GM12878 (cell line): ENCODE data around the gene PTBP1. TPM values are rescaled to one million over a fixed set of nuclear protein-coding genes. Genes with fewer than 3 reads are reported as not detected.

Experiments
- ATAC-seq: fragments of 200-7000 bp; cut with Tn5 transposase; 3 replicates; pipeline ENCODE4 v1.9.1; 2020; ENCODE audit warnings: mild to moderate bottlenecking, moderate library complexity
- BruUV-seq: library from RNA; stranded (reverse); fragments of 400-500 nt; replicated peaks from 2 replicates; lab custom pipeline; 2021; lab: Mats Ljungman, UMichigan
- CTCF ChIA-PET: fragments of 300-600 bp; sonication (Branson Sonifier 250); formaldehyde crosslinking; extraction: SDS; loops from one replicate; lab custom pipeline; 2021; ENCODE audit warnings: inconsistent platforms; lab: Yijun Ruan, JAX
- POLR2A ChIA-PET: fragments of 350-600 bp; formaldehyde crosslinking; extraction: SDS; loops from one replicate; lab custom pipeline; 2021; ENCODE audit warnings: inconsistent platforms; lab: Charles Lee
- RAD21 ChIA-PET: fragments of 300-600 bp; sonication (Branson Sonifier 250); formaldehyde crosslinking; loops from one replicate; lab custom pipeline; 2023; ENCODE audit warnings: antibody characterized with exemption; ENCODE audit not compliant: unreplicated experiment; lab: Charles Lee
- SMC1A ChIA-PET: fragments of 300-600 bp; sonication (Branson Sonifier 250); formaldehyde crosslinking; loops from one replicate; lab custom pipeline; 2023; ENCODE audit not compliant: unreplicated experiment, uncharacterized antibody; lab: Charles Lee
- DNase-seq: peaks from one replicate; pipeline ENCODE4 v3.0.0-alpha.2; 2011; ENCODE audit warnings: low read depth, low spot score
- FAIRE-seq: peaks from 3 replicates; lab custom pipeline; 2011; peaks lifted over from hg19 to GRCh38; lab: Jason Lieb, UNC
- H2AFZ ChIP-seq: 2 replicates; pipeline ENCODE4 v1.6.0; 2011; ENCODE audit warnings: low read depth, low read length, control low read depth; ENCODE audit not compliant: control insufficient read depth
- H3K27ac ChIP-seq: 2 replicates; pipeline ENCODE4 v1.5.1; 2011; ENCODE audit warnings: control low read depth; ENCODE audit not compliant: control insufficient read depth, insufficient read depth
- H3K27me3 ChIP-seq, 2 experiments: replicated peaks in 1 of 2; 2 replicates each; pipeline versions ENCODE4 v1.6.0 to v1.6.1; 2011; ENCODE audit warnings: low read length in 1 of 2; ENCODE audit not compliant: control insufficient read depth in 2 of 2, insufficient read depth in 2 of 2
- H3K36me3 ChIP-seq, 2 experiments: 2 replicates each; pipeline ENCODE4 v1.5.1; 2011; ENCODE audit warnings: low read length in 1 of 2; ENCODE audit not compliant: control insufficient read depth in 2 of 2, insufficient read depth in 2 of 2
- H3K4me1 ChIP-seq: 2 replicates; pipeline ENCODE4 v1.6.1; 2011; ENCODE audit warnings: mild to moderate bottlenecking, low read length, moderate library complexity, mixed read lengths; ENCODE audit not compliant: control insufficient read depth, insufficient read depth
- H3K4me2 ChIP-seq: 2 replicates; pipeline ENCODE4 v1.6.0; 2011; ENCODE audit warnings: control low read depth; ENCODE audit not compliant: control insufficient read depth, insufficient read depth
- H3K4me3 ChIP-seq: fragments of 200-600 bp; sonication (generic); 2 replicates; pipeline ENCODE4 v1.5.1; 2016
- H3K79me2 ChIP-seq: 2 replicates; pipeline ENCODE4 v1.6.0; 2011; ENCODE audit warnings: low read length; ENCODE audit not compliant: control insufficient read depth, insufficient read depth
- H3K9ac ChIP-seq: 2 replicates; pipeline ENCODE4 v1.8.0; 2011; ENCODE audit warnings: low read length, control low read depth, mixed read lengths; ENCODE audit not compliant: control insufficient read depth, insufficient read depth
- H3K9me3 ChIP-seq: replicated peaks from 3 replicates; pipeline ENCODE4 v1.5.1; 2011; ENCODE audit warnings: mild to moderate bottlenecking, low read length; ENCODE audit not compliant: control insufficient read depth, insufficient read depth
- H4K20me1 ChIP-seq: 2 replicates; pipeline ENCODE4 v1.6.0; 2011; ENCODE audit not compliant: control insufficient read depth, insufficient read depth
- BCL3 ChIP-seq: IDR thresholded peaks from 2 replicates; pipeline ENCODE4 v1.6.1; 2011; ENCODE audit warnings: borderline replicate concordance, low read depth, mild to moderate bottlenecking, moderate library complexity, low read length; ENCODE audit not compliant: insufficient read depth, poor library complexity, severe bottlenecking
- BMI1 ChIP-seq: fragments of 450-650 bp; IDR thresholded peaks from 2 replicates; pipeline ENCODE4 v1.6.1; 2016; ENCODE audit warnings: mild to moderate bottlenecking, moderate library complexity, borderline replicate concordance
- CBX5 ChIP-seq: sonication (generic); IDR thresholded peaks from 2 replicates; pipeline ENCODE4 v1.6.1; 2016; ENCODE audit warnings: low read depth, moderate library complexity, mild to moderate bottlenecking, inconsistent platforms
- EED ChIP-seq: sonication (generic); IDR thresholded peaks from 2 replicates; pipeline ENCODE4 v1.6.1; 2016; ENCODE audit warnings: antibody characterized with exemption, low read depth
- EGR1 ChIP-seq, 2 experiments: IDR thresholded peaks; 1 replicate in 1 of 2; 2 replicates in 1 of 2; pipeline ENCODE4 v1.6.1; 2011 to 2012; ENCODE audit warnings: low read depth in 2 of 2, low read length in 2 of 2, borderline replicate concordance in 1 of 2, mild to moderate bottlenecking in 1 of 2, moderate library complexity in 1 of 2
- HSF1 ChIP-seq: fragments of 150-350 bp; IDR thresholded peaks from 2 replicates; pipeline ENCODE4 v1.6.1; 2014; ENCODE audit warnings: mild to moderate bottlenecking, low read depth, low read length
- IRF4 ChIP-seq: IDR thresholded peaks from 2 replicates; pipeline ENCODE4 v1.6.1; 2011; ENCODE audit warnings: low read depth, low read length
- MEF2B ChIP-seq: fragments of 450-650 bp; IDR thresholded peaks from 2 replicates; pipeline ENCODE4 v1.6.1; 2018; ENCODE audit warnings: mild to moderate bottlenecking, moderate library complexity; ENCODE audit not compliant: partially characterized antibody, poor library complexity, severe bottlenecking
- PAX5 ChIP-seq: IDR thresholded peaks from 2 replicates; pipeline ENCODE4 v1.6.1; 2011; ENCODE audit warnings: low read depth, low read length, borderline replicate concordance
- POLR2AphosphoS2 ChIP-seq: IDR thresholded peaks from 2 replicates; pipeline ENCODE4 v1.6.1; 2011; ENCODE audit warnings: low read depth, mild to moderate bottlenecking, low read length, improper control_type of control experiment, moderate library complexity
- RAD21 ChIP-seq: IDR thresholded peaks from 2 replicates; pipeline ENCODE4 v1.6.1; 2011; ENCODE audit warnings: mild to moderate bottlenecking, low read depth, low read length, moderate library complexity; ENCODE audit not compliant: insufficient read depth
- SPI1 ChIP-seq: IDR thresholded peaks from 2 replicates; pipeline ENCODE4 v1.6.1; 2011; ENCODE audit warnings: low read depth, mild to moderate bottlenecking, low read length, moderate library complexity, borderline replicate concordance; ENCODE audit not compliant: insufficient read depth
- SREBF2 ChIP-seq: IDR thresholded peaks from 2 replicates; pipeline ENCODE4 v1.6.1; 2012; ENCODE audit warnings: mild to moderate bottlenecking, low read length
- WGBS: methylation state at CpG from one replicate; pipeline ENCODE4 v1.1.6; 2016; ENCODE audit warnings: low lambda C conversion rate; ENCODE audit not compliant: insufficient replicate concordance, insufficient coverage; ENCODE audit errors: missing lambda C conversion rate; 5-methylcytosine and 5-hydroxymethylcytosine counted together
- in situ Hi-C: fragments of 300-500 bp; cut with MboI; formaldehyde crosslinking; loops from 9 replicates; pipeline ENCODE4 v1.14.3; 2018; ENCODE audit warnings: mixed read lengths
- intact Hi-C: fragments of 100-400 bp; cut with micrococcal nuclease; formaldehyde crosslinking; loops from one replicate; pipeline ENCODE4 v1.14.2; 2022; ENCODE audit not compliant: unreplicated experiment
- polyA plus RNA-seq, 11 experiments: library from polyadenylated mRNA; depleted of rRNA in 4 of 11; unstranded in 6 of 11; stranded (reverse) in 5 of 11; fragments of >200 nt; fragmentation: Nextera tagmentation in 4 of 11; fragmentation: Illumina TruSeq in 1 of 11; extraction: Ambion mirVana in 4 of 11; extraction: Trizol in 1 of 11; gene quantifications; 1 replicate in 1 of 11; 2 replicates in 10 of 11; pipeline versions ENCODE4 v1.2.1 to v1.2.3, GENCODE V29; 2011 to 2016; ENCODE audit warnings: inconsistent platforms in 2 of 11, missing spikeins in 2 of 11, low read depth in 1 of 11
- total RNA-seq, 4 experiments: library from RNA; depleted of rRNA in 3 of 4; stranded (reverse); fragments of >200 nt in 3 of 4; fragmentation: Illumina TruSeq in 1 of 4; extraction: Trizol in 1 of 4; gene quantifications; 2 replicates each; pipeline versions ENCODE4 v1.2.1 to v1.2.3, GENCODE V29; 2013 to 2021
- TF ChIP-seq, protein P1 (sequence below): fragments of 450-650 bp; IDR thresholded peaks from 2 replicates; pipeline ENCODE4 v1.6.1; 2017; ENCODE audit warnings: mild to moderate bottlenecking, moderate library complexity

Gene PTBP1
- total and polyA plus RNA-seq, 10 of the 15 experiments (the other 5 are each of a cell fraction or from before 2014, with no cell fraction given), result 13.1 to 532 (median 217) TPM

GRCh38 chr19:782878-783668 lies 14.2 kb upstream of the PTBP1 start:
- no peaks in the 10 kb centered on the region for H3K9me3 ChIP-seq
- DNase-seq (no peak), FAIRE-seq (no peak), ATAC-seq (no peak)
- no peaks in the 10 kb centered on the region for H4K20me1 ChIP-seq
- no peak overlapping the region for H2AFZ ChIP-seq
- H3K4me2 ChIP-seq, result no peak overlapping the region
- TF ChIP-seq SREBF2 (no peak), MEF2B (no peak), BCL3 (no peak), EED (no peak), POLR2AphosphoS2 (no peak), EGR1 (IDR thresholded peaks at IDR 0.05; ENCODE audit: borderline replicate concordance in 1 of 2, low read depth in 2 of 2, low read length in 2 of 2) (no peak), CBX5 (no peak), RAD21 (no peak), HSF1 (no peak), SPI1 (no peak), IRF4 (no peak), PAX5 (no peak), BMI1 (no peak)
- TF ChIP-seq, protein P1, sequence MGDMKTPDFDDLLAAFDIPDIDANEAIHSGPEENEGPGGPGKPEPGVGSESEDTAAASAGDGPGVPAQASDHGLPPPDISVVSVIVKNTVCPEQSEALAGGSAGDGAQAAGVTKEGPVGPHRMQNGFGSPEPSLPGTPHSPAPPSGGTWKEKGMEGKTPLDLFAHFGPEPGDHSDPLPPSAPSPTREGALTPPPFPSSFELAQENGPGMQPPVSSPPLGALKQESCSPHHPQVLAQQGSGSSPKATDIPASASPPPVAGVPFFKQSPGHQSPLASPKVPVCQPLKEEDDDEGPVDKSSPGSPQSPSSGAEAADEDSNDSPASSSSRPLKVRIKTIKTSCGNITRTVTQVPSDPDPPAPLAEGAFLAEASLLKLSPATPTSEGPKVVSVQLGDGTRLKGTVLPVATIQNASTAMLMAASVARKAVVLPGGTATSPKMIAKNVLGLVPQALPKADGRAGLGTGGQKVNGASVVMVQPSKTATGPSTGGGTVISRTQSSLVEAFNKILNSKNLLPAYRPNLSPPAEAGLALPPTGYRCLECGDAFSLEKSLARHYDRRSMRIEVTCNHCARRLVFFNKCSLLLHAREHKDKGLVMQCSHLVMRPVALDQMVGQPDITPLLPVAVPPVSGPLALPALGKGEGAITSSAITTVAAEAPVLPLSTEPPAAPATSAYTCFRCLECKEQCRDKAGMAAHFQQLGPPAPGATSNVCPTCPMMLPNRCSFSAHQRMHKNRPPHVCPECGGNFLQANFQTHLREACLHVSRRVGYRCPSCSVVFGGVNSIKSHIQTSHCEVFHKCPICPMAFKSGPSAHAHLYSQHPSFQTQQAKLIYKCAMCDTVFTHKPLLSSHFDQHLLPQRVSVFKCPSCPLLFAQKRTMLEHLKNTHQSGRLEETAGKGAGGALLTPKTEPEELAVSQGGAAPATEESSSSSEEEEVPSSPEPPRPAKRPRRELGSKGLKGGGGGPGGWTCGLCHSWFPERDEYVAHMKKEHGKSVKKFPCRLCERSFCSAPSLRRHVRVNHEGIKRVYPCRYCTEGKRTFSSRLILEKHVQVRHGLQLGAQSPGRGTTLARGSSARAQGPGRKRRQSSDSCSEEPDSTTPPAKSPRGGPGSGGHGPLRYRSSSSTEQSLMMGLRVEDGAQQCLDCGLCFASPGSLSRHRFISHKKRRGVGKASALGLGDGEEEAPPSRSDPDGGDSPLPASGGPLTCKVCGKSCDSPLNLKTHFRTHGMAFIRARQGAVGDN, result no peak
- no TSS peak for BruUV-seq
- H3K36me3 ChIP-seq, result no peaks in the 10 kb centered on the region
- no peaks in the 10 kb centered on the region for H3K27me3 ChIP-seq
- RAD21 ChIA-PET, result no interaction called here
- SMC1A ChIA-PET, result no interaction called here
- no peak overlapping the region for H3K27ac ChIP-seq
- intact Hi-C loops (no loop called here), in situ Hi-C loops (no loop called here)
- 58% methylated on average over 30 of the region's 30 CpGs for WGBS
- H3K9ac ChIP-seq, result no peak overlapping the region
- H3K4me1 ChIP-seq, result no peaks in the 10 kb centered on the region
- no peak overlapping the region for H3K4me3 ChIP-seq
- no peaks in the 10 kb centered on the region for H3K79me2 ChIP-seq
- POLR2A ChIA-PET, result interaction anchor here (0.6 to 0.7 kb wide), 2 partner anchors 9 to 141 kb away, joined by 4 to 5 read pairs; no protein-coding TSS in a partner anchor
- CTCF ChIA-PET, result no interaction called here
